BJ (cell line): ENCODE results near the gene UCHL3. TPM values are rescaled to one million over a fixed set of nuclear protein-coding genes. Genes with fewer than 3 reads are reported as not detected.

ENCODE experiments used
- CTCF ChIA-PET: fragments of 350-600 bp; formaldehyde crosslinking; extraction: SDS; loops from one replicate; lab custom pipeline; 2021; ENCODE audit warnings: antibody characterized with exemption, inconsistent platforms; lab: Yijun Ruan, JAX
- POLR2A ChIA-PET: fragments of 300-600 bp; sonication (Branson Sonifier 250); formaldehyde crosslinking; extraction: SDS; loops from one replicate; lab custom pipeline; 2021; ENCODE audit warnings: antibody characterized with exemption; lab: Charles Lee
- DNase-seq: peaks from one replicate; pipeline ENCODE4 v3.0.0-alpha.2; 2011; ENCODE audit warnings: low read depth
- H3K27me3 ChIP-seq: 2 replicates; pipeline ENCODE4 v1.6.0; 2011; ENCODE audit warnings: low read length; ENCODE audit not compliant: control insufficient read depth, insufficient read depth
- H3K36me3 ChIP-seq: 2 replicates; pipeline ENCODE4 v1.5.1; 2011; ENCODE audit warnings: low read length; ENCODE audit not compliant: control insufficient read depth, insufficient read depth
- H3K4me3 ChIP-seq: 2 replicates; pipeline ENCODE4 v1.5.1; 2011; ENCODE audit warnings: low read depth, mild to moderate bottlenecking, control low read depth, low read length
- polyA plus RNA-seq: library from polyadenylated mRNA; depleted of rRNA; stranded (reverse); fragments of >200 nt; gene quantifications from 2 replicates; pipeline ENCODE4 v1.2.3, GENCODE V29; 2011
- TF ChIP-seq, protein P1 (sequence below): IDR thresholded peaks from 2 replicates; pipeline ENCODE4 v1.5.1; 2011; ENCODE audit warnings: low read depth, mild to moderate bottlenecking, control low read depth, inconsistent platforms, low read length, moderate library complexity; ENCODE audit not compliant: insufficient read depth

Gene UCHL3
- polyA plus RNA-seq, 1 experiment = 24.4 TPM

DNA sequence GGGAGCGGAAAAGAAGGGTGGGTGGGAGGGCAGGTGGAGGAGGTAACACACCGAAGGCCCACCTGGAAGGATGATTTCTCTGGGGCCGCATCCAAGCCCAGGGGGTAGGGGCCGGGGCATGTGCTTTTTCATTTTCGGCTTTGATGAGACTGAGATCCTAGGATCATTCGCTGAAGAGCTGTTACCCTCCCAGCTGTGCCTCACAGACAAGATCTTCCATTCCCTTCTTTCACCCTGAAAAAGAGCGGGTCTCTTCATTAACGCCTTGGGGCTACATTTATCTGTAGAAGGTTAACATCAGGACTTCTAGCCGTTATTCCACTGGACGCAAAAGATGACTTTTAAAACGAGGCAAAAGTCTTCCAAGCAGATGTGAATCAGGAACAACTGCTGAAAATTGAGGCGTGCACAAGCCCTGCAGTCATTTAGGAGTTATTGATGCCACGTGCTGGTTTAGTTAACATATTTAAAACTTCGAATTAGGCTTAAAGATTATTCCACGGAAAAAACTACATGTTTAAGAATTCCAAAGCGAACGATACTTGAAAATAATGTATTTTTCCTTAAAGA is 87.7 kb downstream of the UCHL3 start:
- DNase-seq = no peak
- Histone ChIP-seq H3K36me3 (no peaks in the 10 kb centered on the region), H3K4me3 (peak overlapping the region; percentile 99), H3K27me3 (no peaks in the 10 kb centered on the region)
- CTCF ChIA-PET = interaction anchor here (1.0 to 1.7 kb wide), 4 partner anchors 16 to 100 kb away, joined by 3 read pairs; partner anchors contain the start of gene COMMD6
- TF ChIP-seq, protein P1, sequence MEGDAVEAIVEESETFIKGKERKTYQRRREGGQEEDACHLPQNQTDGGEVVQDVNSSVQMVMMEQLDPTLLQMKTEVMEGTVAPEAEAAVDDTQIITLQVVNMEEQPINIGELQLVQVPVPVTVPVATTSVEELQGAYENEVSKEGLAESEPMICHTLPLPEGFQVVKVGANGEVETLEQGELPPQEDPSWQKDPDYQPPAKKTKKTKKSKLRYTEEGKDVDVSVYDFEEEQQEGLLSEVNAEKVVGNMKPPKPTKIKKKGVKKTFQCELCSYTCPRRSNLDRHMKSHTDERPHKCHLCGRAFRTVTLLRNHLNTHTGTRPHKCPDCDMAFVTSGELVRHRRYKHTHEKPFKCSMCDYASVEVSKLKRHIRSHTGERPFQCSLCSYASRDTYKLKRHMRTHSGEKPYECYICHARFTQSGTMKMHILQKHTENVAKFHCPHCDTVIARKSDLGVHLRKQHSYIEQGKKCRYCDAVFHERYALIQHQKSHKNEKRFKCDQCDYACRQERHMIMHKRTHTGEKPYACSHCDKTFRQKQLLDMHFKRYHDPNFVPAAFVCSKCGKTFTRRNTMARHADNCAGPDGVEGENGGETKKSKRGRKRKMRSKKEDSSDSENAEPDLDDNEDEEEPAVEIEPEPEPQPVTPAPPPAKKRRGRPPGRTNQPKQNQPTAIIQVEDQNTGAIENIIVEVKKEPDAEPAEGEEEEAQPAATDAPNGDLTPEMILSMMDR = no peak
- POLR2A ChIA-PET = interaction anchor here (0.7 kb wide), 1 partner anchor 226 kb away, joined by 3 read pairs; no protein-coding TSS in a partner anchor

DNA sequence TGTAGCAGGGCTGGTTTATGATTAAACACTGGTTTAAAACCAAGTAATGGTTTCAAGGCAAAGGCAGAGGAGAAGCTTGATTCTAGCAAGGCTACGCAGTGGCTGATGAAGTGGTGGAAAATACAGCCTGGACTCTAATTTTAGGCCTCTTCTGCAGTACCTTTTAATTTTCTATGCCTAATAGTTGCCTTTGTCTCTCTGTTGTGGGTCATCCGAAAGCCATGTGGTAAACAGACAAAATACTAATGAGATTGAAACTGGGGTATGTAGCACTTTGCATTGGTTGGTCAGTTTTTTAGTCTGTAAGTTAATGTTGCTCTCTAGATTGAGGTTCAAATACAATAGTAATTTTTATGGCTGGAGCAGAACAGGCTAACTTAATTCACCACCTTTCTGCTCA is 89.9 kb downstream of the UCHL3 start:
- TF ChIP-seq, protein P1 = no peak
- ChIA-PET CTCF (interaction anchor here (1.0 to 1.8 kb wide), 3 partner anchors 31 to 56 kb away, joined by 3 to 4 read pairs (median 4); no protein-coding TSS in a partner anchor), POLR2A (no interaction called here)
- no peak for DNase-seq
- H3K36me3 ChIP-seq = no peaks in the 10 kb centered on the region
- no peaks in the 10 kb centered on the region for H3K27me3 ChIP-seq
- peak overlapping the region; percentile 99 for H3K4me3 ChIP-seq

DNA sequence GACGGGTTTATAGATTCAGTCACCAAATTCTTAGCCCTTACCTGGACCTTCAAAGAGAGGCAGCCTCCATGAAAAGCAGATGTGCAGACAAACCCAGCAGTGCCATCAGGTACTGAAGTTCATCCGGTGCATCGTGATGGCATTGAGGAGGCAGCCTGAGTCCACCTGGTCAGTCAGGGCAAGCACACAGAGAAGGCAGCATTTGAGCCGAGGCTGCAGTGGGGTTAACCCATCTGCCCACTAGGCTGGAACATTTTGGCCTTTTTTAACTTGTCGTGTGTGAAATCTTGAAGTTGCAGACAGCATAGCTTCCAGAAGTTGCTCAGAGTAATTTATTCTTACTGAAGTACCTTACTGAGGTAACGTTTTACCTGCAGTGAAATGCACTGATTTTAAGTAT is 91.4 kb downstream of the UCHL3 start:
- TF ChIP-seq, protein P1 = no peak
- ChIA-PET POLR2A (no interaction called here), CTCF (interaction anchor here (1.7 to 1.8 kb wide), 2 partner anchors 44 to 55 kb away, joined by 4 to 5 read pairs; no protein-coding TSS in a partner anchor)
- Histone ChIP-seq H3K4me3 (no peak overlapping the region), H3K27me3 (no peaks in the 10 kb centered on the region), H3K36me3 (no peaks in the 10 kb centered on the region)
- no peak for DNase-seq

DNA sequence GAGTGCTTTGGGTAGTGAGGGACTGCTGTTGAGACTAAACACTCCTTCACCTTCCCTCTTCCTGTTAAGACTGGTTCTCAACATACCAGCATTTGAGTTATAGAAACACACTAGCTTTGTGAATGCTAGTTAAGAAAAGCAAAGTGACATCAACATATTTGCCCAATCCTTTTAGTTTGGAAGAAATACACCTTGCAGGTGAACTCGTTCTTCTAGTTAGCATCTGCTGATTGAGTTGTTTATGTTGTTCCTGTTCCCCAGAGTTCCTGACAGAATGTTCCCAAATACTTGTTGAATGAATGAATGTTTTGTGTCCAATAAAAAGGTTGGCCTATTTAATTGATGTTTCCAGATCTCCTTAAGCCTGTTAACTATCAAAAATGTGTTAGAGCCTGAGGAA is 93.6 kb downstream of the UCHL3 start:
- 0 out of 2 replicates have a peak, but pooled peaks cover 1% of the 10 kb centered on the region for H3K36me3 ChIP-seq
- CTCF ChIA-PET = interaction anchor here (1.2 to 1.3 kb wide), 2 partner anchors 44 to 75 kb away, joined by 3 to 4 read pairs; no protein-coding TSS in a partner anchor
- TF ChIP-seq, protein P1 = no peak
- no peak for DNase-seq
- H3K4me3 ChIP-seq = no peak overlapping the region
- POLR2A ChIA-PET = no interaction called here
- no peaks in the 10 kb centered on the region for H3K27me3 ChIP-seq

DNA sequence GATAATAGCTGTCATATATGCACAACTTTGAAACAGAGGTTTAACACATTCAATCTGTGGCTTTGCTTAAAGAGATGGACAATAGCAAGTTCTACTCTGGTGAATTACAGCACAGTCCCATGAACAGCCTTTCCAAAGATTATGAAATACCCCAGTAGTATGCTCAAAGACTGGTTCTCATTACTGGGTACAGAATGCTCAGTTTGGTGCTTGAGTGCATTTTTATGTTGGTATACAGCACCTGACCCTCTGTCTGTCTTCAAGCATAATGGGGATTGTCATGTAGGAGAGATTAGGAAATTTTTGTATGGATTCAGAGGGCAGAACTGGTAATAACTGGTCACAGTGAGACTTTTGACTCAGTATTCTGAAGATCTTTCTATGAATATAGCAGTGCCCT is 94.1 kb downstream of the UCHL3 start:
- no peak overlapping the region for H3K4me3 ChIP-seq
- ChIA-PET POLR2A (interaction anchor here (0.5 kb wide), 1 partner anchor 147 kb away, joined by 3 read pairs; no protein-coding TSS in a partner anchor), CTCF (interaction anchor here (1.0 to 1.3 kb wide), 3 partner anchors 29 to 76 kb away, joined by 3 to 4 read pairs (median 4); no protein-coding TSS in a partner anchor)
- 0 out of 2 replicates have a peak, but pooled peaks cover 1% of the 10 kb centered on the region for H3K36me3 ChIP-seq
- DNase-seq = no peak
- no peaks in the 10 kb centered on the region for H3K27me3 ChIP-seq
- TF ChIP-seq, protein P1 = no peak
